K562 (cell line): ENCODE measurements around the gene PPP1R9B. TPM values are rescaled to one million over a fixed set of nuclear protein-coding genes. Genes with fewer than 3 reads are reported as not detected.
A peak's percentile ranks its signal among the peaks of the same experiment; 100 is the strongest.

Source experiments
- ATAC-seq: fragments of 200-7000 bp; cut with Tn5 transposase; 3 replicates; pipeline ENCODE4 v1.9.1; 2020; ENCODE audit warnings: moderate library complexity
- BruUV-seq: library from RNA; stranded (reverse); fragments of 400-500 nt; replicated peaks from 2 replicates; lab custom pipeline; 2021; lab: Mats Ljungman, UMichigan
- CTCF ChIA-PET: fragments of 300-600 bp; formaldehyde crosslinking; extraction: SDS; loops from one replicate; lab custom pipeline; 2021; ENCODE audit warnings: low intra/inter-chr PET ratio; lab: Yijun Ruan, JAX
- POLR2A ChIA-PET: fragments of 300-600, 350-650 bp; sonication (Branson Sonifier 250); formaldehyde crosslinking; extraction: SDS; loops from one replicate; lab custom pipeline; 2021; ENCODE audit warnings: antibody characterized with exemption, inconsistent platforms; lab: Yijun Ruan, JAX
- DNase-seq, 4 experiments: peaks; one replicate each; pipeline versions ENCODE4 v3.0.0 to v3.0.0-alpha.2; 2011 to 2018; ENCODE audit warnings: low spot score in 3 of 4, mixed read lengths in 3 of 4; ENCODE audit errors: extremely low read depth in 1 of 4
- FAIRE-seq: peaks from 2 replicates; lab custom pipeline; 2011; peaks lifted over from hg19 to GRCh38; lab: Jason Lieb, UNC
- H2AFZ ChIP-seq: 2 replicates; pipeline ENCODE4 v1.6.0; 2011; ENCODE audit warnings: low read depth, low read length, control low read depth, inconsistent platforms
- H3K27ac ChIP-seq: fragments of 200-600 bp; 3 replicates; pipeline ENCODE4 v1.8.0; 2011; ENCODE audit warnings: low read depth, mild to moderate bottlenecking, control low read depth, inconsistent platforms, low read length, moderate library complexity, mixed read lengths; ENCODE audit errors: extremely low read depth
- H3K27me3 ChIP-seq, 2 experiments: fragments of 300-600 bp in 1 of 2; 2 replicates in 1 of 2; 3 replicates in 1 of 2; pipeline versions ENCODE4 v1.6.0 to v1.8.0; 2011; ENCODE audit warnings: inconsistent platforms in 2 of 2, low read length in 2 of 2, mild to moderate bottlenecking in 1 of 2, mixed read lengths in 1 of 2, moderate library complexity in 1 of 2; ENCODE audit not compliant: control insufficient read depth in 2 of 2, insufficient read depth in 2 of 2
- H3K36me3 ChIP-seq: fragments of 300-600 bp; 3 replicates; pipeline ENCODE4 v1.8.0; 2011; ENCODE audit warnings: mild to moderate bottlenecking, low read length, inconsistent platforms; ENCODE audit not compliant: control insufficient read depth, insufficient read depth
- H3K4me1 ChIP-seq, 2 experiments: fragments of 200-600 bp in 1 of 2; replicated peaks in 1 of 2; 2 replicates in 1 of 2; 3 replicates in 1 of 2; pipeline versions ENCODE4 v1.5.1 to v1.8.0; 2011; ENCODE audit warnings: inconsistent platforms in 2 of 2, low read length in 2 of 2, mild to moderate bottlenecking in 1 of 2, mixed read lengths in 1 of 2, moderate library complexity in 1 of 2; ENCODE audit not compliant: control insufficient read depth in 2 of 2, insufficient read depth in 2 of 2
- H3K4me2 ChIP-seq: 2 replicates; pipeline ENCODE4 v1.6.1; 2011; ENCODE audit warnings: low read length, control low read depth, inconsistent platforms, mixed read lengths; ENCODE audit not compliant: insufficient read depth
- H3K4me3 ChIP-seq: fragments of 200-600 bp; sonication (generic), shearing (Covaris generic); 2 replicates; pipeline ENCODE4 v1.5.1; 2016; ENCODE audit warnings: control low read depth, inconsistent platforms
- H3K79me2 ChIP-seq: fragments of 200-600 bp; 3 replicates; pipeline ENCODE4 v1.8.0; 2011; ENCODE audit warnings: low read length, inconsistent platforms; ENCODE audit not compliant: control insufficient read depth, insufficient read depth
- H3K9ac ChIP-seq, 2 experiments: 2 replicates each; pipeline versions ENCODE4 v1.6.0 to v1.6.1; 2011; ENCODE audit warnings: low read depth in 2 of 2, low read length in 2 of 2, control low read depth in 1 of 2, inconsistent platforms in 1 of 2, mild to moderate bottlenecking in 1 of 2, mixed read lengths in 1 of 2; ENCODE audit not compliant: insufficient read depth in 1 of 2
- H3K9me1 ChIP-seq: one replicate; pipeline ENCODE4 v1.6.0; 2011; ENCODE audit warnings: inconsistent platforms, mild to moderate bottlenecking, low read length, moderate library complexity; ENCODE audit not compliant: control insufficient read depth, insufficient read depth
- H3K9me3 ChIP-seq: replicated peaks from 2 replicates; pipeline ENCODE4 v1.5.1; 2011; ENCODE audit warnings: low read depth, low read length, inconsistent platforms; ENCODE audit not compliant: control insufficient read depth, insufficient read depth
- H4K20me1 ChIP-seq: replicated peaks from 2 replicates; pipeline ENCODE4 v1.6.1; 2011; ENCODE audit warnings: low read length, inconsistent platforms, mixed read lengths; ENCODE audit not compliant: control insufficient read depth, insufficient read depth
- BHLHE40 ChIP-seq: IDR thresholded peaks from 2 replicates; pipeline ENCODE4 v1.6.1; 2011; ENCODE audit warnings: low read length, improper control_type of control experiment
- BRCA1 ChIP-seq, 2 experiments: fragments of 450-650 bp in 1 of 2; sonication (generic) in 1 of 2; formaldehyde crosslinking in 1 of 2; IDR thresholded peaks; 2 replicates each; pipeline versions ENCODE4 v1.5.0 to v1.6.1; 2017 to 2020; ENCODE audit warnings: mild to moderate bottlenecking in 1 of 2, missing genetic modification reagents in 1 of 2
- GMEB1 ChIP-seq: fragments of 250-450 bp; sonication (Bioruptor Pico); IDR thresholded peaks from 2 replicates; pipeline ENCODE4 v1.4.0; 2020; ENCODE audit warnings: mild to moderate bottlenecking
- MCM7 ChIP-seq, 2 experiments: fragments of 450-650 bp; IDR thresholded peaks; 2 replicates each; pipeline ENCODE4 v1.6.1; 2016 to 2018
- NR0B1 ChIP-seq: fragments of 450-650 bp; IDR thresholded peaks from one replicate; pipeline ENCODE4 v1.6.1; 2018; ENCODE audit warnings: mild to moderate bottlenecking, moderate library complexity; ENCODE audit not compliant: partially characterized antibody
- TCF7L2 ChIP-seq: fragments of 150-350 bp; IDR thresholded peaks from 2 replicates; pipeline ENCODE4 v1.6.1; 2016; ENCODE audit warnings: low read depth, mild to moderate bottlenecking, low read length, moderate library complexity
- ZFP30 ChIP-seq: fragments of 250-450 bp; sonication (Bioruptor Pico); IDR thresholded peaks from 2 replicates; pipeline ENCODE4 v1.8.0; 2022; ENCODE audit warnings: moderate library complexity, mild to moderate bottlenecking, inconsistent platforms, borderline replicate concordance
- WGBS: fragments of 100-300 bp; shearing (Covaris generic); methylation state at CpG from one replicate; pipeline ENCODE4 v1.1.6; 2016; ENCODE audit warnings: low coverage, mixed read lengths; ENCODE audit not compliant: insufficient coverage; ENCODE audit errors: missing lambda C conversion rate; 5-methylcytosine and 5-hydroxymethylcytosine counted together
- in situ Hi-C: fragments of 300-500 bp; cut with MboI; formaldehyde crosslinking; loops from 4 replicates; pipeline ENCODE4 v1.15.0; 2018; ENCODE audit warnings: inconsistent platforms, mixed read lengths
- intact Hi-C: fragments of 100-400 bp; cut with micrococcal nuclease; formaldehyde crosslinking; loops from 2 replicates; pipeline ENCODE4 v1.14.2; 2022
- polyA plus RNA-seq, 8 experiments: library from polyadenylated mRNA; depleted of rRNA in 4 of 8; stranded (reverse) in 5 of 8; unstranded in 3 of 8; fragments of >200 nt; fragmentation: Nextera tagmentation in 2 of 8; fragmentation: Illumina TruSeq in 1 of 8; extraction: Ambion mirVana in 2 of 8; extraction: Trizol in 1 of 8; gene quantifications; 2 replicates each; pipeline versions ENCODE4 v1.2.1 to v1.2.3, GENCODE V29; 2011 to 2014; ENCODE audit warnings: inconsistent platforms in 1 of 8, missing spikeins in 1 of 8
- total RNA-seq, 7 experiments: library from RNA; depleted of rRNA in 6 of 7; stranded (reverse); fragments of >200 nt in 6 of 7; fragmentation: Illumina TruSeq in 2 of 7; extraction: Trizol in 2 of 7; gene quantifications; 2 replicates each; pipeline versions ENCODE4 v1.2.1 to v1.2.3, GENCODE V29; 2011 to 2021; ENCODE audit warnings: low replicate concordance in 1 of 7

PPP1R9B gene
- total and polyA plus RNA-seq, 9 of the 15 experiments (the other 6 are each of a cell fraction or from before 2014, with no cell fraction given), result 0.10 to 63.5 (median 24.7) TPM

GRCh38 chr17:50098583-50098982 is 51.9 kb downstream of the PPP1R9B start:
- H3K36me3 ChIP-seq, result no peaks in the 10 kb centered on the region
- TF ChIP-seq MCM7 (IDR thresholded peaks at IDR 0.05), result no peak
- TF ChIP-seq, all 486 proteins: peak for 0
- Histone ChIP-seq H3K4me1 (peaks cover 25 to 39% of the 10 kb centered on the region in 2 experiments; a peak in 4 of 5 replicates), H3K9me3 (no peaks in the 10 kb centered on the region), H4K20me1 (0 out of 2 replicates have a peak, but pooled peaks cover 9% of the 10 kb centered on the region), H3K79me2 (no peaks in the 10 kb centered on the region), H2AFZ (no peak overlapping the region), H3K4me2 (no peak overlapping the region), H3K27me3 (peaks cover 4 to 32% of the 10 kb centered on the region in 2 experiments; a peak in 3 of 5 replicates), H3K4me3 (no peak overlapping the region), H3K27ac (no peak overlapping the region), H3K9ac (peak overlapping the region in 1 of 2 experiments; percentile 74; a peak in 1 of 4 replicates), H3K9me1 (peaks cover 4% of the 10 kb centered on the region)
- ChIA-PET CTCF (no interaction called here), POLR2A (interaction anchor here (0.5 to 1.0 kb wide), 4 partner anchors 9 to 379 kb away, joined by 3 to 4 read pairs (median 3); no protein-coding TSS in a partner anchor)
- BruUV-seq, result no TSS peak
- in situ Hi-C loops, result loop anchor here (5.0 kb wide), 1 partner anchor 194 kb away; no protein-coding TSS in a partner anchor
- no peak for DNase-seq
- no peak for ATAC-seq
- FAIRE-seq, result no peak
- 24% methylated on average over 3 of the region's 4 CpGs for WGBS
- intact Hi-C loops, result no loop called here

- Histone ChIP-seq H3K27me3 (peaks cover 9 to 26% of the 10 kb centered on the region in 2 experiments; a peak in 4 of 5 replicates), H2AFZ (no peak overlapping the region), H3K4me2 (no peak overlapping the region), H4K20me1 (0 out of 2 replicates have a peak, but pooled peaks cover 12% of the 10 kb centered on the region), H3K4me3 (no peak overlapping the region), H3K36me3 (no peaks in the 10 kb centered on the region), H3K79me2 (no peaks in the 10 kb centered on the region), H3K9ac (no peak overlapping the region), H3K4me1 (peaks cover 25 to 36% of the 10 kb centered on the region in 2 experiments; a peak in 4 of 5 replicates), H3K9me3 (no peaks in the 10 kb centered on the region), H3K27ac (no peak overlapping the region), H3K9me1 (peaks cover 4% of the 10 kb centered on the region)
- DNase-seq (no peak), ATAC-seq (no peak), FAIRE-seq (no peak)
- TF ChIP-seq GMEB1 (CRISPR knock-in tag) (no peak), BHLHE40 (peak; percentile 17; the same call in 1 of the 2 replicates), ZFP30 (no peak), TCF7L2 (no peak), BRCA1 (IDR thresholded peaks at IDR 0.05) (no peak), BRCA1 (CRISPR knock-in tag; IDR thresholded peaks at IDR 0.05) (no peak), NR0B1 (no peak)
- intact Hi-C loops (no loop called here), in situ Hi-C loops (loop anchor here (5.0 kb wide), 1 partner anchor 194 kb away; no protein-coding TSS in a partner anchor)
- ChIA-PET CTCF (interaction anchor here (0.5 kb wide), 1 partner anchor 190 kb away, joined by 6 read pairs; no protein-coding TSS in a partner anchor), POLR2A (interaction anchor here (0.6 to 0.8 kb wide), 2 partner anchors 17 to 62 kb away, joined by 3 to 4 read pairs; no protein-coding TSS in a partner anchor)
- BruUV-seq, result no TSS peak
- WGBS, result 29% methylated on average over 4 of the region's 4 CpGs
These were observed 52.6 kb downstream of the PPP1R9B start for GRCh38 chr17:50097926-50098325.
